Stimulated activated CD4-positive, alpha-beta T cell treated with anti-CD3 and anti-CD28 coated beads, Interleukin-2, amount 100 ng/mL, for 24 hours (primary cell): ENCODE data around the gene ROBO4.

Experiments used
- DNase-seq, 2 donors: peaks; one replicate each; pipeline ENCODE4 v3.0.0-alpha.2; 2020

The ROBO4 gene

DNA sequence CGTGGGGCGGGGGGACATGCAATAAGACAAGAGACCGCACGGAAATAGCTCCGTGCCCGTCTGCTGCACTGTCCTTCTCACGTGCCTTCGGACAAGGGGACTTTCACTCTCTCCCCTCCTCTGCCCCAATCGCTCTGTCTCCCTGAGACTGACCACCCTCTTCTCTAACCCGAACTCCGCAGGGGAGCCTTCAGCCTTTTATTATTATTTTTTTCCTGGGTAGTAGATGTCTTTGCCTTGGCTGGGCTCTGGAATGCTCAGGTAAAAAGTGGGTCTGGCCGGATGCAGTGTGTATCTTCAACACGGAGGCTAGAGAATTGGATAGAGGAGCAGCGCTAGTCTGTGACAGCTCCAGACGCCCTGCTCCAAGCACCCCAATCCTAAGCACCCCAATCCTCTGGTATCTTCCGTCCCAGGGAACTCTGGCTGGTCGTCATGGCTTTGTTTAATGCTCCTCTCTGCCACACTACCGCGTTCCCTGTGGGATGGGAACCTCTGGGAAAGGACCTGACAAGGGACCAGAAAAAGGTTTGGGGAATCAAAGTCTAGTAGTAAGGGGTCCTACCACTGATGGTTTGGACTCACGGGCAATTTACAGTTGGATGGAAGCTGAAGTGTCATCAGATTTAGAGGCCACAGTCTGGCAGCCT is 57.6 kb downstream of the ROBO4 start:
- no peak for DNase-seq

DNA sequence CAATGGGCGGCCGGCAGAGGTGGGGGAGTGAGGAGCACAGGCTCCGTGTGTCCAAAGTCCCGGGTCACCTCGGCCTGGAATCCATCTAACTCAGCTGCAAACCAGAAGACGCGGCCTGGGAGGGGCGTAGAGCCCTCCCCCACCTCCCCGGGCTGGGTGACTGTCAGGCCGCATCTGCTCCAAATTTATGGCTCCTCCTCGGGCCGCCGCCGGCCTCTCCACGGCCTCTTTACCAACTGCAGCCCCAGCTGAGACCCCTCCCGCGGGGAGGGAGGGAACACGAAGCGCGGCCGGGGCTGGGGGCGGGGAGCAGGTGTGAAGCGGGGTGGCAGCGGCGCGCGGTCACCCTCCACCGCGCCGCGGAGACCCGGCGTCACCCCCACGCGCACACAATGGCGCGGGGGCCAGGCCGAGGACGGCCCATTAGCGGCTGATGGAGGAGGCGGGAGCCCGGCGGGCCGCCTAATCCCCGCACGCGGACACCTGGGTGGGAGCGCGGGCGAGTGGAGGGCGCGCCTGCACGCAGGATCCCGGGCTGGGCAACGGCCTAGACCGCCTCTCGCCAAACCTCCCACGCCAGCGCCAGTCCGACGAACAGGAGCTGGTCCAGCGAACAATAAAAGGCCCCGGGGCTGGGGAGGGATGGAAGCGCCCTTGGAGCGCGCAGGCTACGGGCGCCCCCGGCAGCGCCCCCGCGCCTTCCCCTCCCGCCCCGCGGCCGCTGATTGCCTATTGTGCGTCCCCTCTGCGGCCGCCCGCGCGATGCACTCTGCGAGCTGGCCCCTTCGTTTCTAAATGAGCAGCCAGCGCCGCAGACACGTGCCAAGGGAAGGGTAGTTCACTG is 58.3 kb downstream of the ROBO4 start:
- DNase-seq: peak in 1 of 2 donors; percentile 26

DNA sequence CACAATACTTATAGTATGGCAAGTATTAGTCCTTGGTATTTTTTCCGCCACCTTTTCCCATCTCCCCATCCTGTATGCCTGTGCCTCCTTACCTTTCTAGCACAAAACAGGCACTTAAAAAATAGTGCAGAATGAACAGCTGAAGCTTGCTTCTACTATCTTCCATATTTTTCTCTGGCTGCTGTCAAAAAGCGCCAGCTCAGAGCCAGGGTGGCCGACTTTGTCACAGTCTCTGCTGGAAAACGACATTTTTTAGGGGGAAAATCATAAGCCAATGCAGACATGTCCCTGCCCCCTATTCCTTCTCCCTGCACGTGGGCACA is 58.9 kb downstream of the ROBO4 start:
- no peak for DNase-seq

DNA sequence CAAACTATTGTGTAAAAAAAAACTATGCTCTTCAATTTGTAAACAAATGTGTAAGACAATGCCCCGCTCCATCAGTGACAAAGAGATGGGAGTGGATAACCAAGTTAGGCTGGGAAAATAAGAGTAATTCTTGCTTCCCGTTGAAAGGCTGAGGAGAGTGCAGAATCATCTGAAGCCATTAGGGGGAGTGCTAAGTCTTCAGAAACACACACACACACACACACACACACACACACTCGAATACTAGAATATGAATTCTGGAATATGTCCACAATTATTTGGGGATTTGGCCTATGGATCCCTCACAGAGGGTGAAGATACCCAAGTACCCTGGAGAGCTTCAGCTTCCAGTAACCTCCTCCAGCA is 60.2 kb downstream of the ROBO4 start:
- no peak for DNase-seq

DNA sequence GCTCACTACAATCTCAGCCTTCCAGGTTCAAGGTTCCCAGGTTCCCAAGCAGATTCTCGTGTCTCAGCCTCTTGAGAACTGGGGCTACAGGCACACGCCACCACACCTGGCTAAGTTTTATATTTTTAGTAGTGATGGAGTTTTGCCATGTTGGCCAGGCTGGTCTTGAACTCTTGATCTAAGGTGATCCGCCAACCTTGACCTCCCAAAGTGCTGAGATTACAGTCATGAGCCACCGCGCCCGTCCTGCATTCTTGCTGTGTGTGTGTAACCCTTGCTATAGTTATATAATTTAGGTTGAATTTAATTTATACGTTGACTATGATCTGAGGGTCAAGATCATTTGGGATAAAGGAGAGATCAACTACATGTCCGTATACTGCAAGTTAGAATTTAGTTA is 61.7 kb downstream of the ROBO4 start:
- DNase-seq: no peak

DNA sequence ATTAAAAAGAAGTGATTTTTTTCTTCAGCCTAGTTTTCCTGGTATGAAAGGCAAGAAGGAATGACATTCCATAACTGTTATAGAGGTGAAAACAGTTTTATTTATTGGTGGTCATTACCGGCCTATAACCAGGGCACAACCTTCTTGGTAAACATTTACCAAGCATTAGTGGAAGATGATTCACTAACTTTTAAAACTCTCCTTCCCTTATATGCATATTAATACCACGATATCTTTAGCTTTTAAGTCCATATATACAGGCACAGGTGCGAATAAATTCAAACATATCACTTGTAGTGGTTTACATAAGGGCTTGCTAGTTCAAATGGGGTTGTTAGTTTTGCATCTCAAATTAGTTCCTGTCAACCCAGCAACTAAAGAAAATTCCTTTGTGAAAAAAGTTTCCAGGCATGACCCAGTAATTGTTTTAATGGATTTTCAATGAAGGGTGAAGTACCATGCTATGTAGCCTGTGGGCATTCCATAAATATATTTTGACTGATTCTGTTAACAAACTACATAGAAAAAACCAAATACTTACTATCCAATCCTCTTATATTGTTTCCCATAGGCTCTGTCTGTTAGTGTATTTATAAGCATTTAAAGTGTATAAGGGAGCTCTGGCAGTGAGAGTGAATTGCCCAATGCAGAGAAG is 63.0 kb downstream of the ROBO4 start:
- DNase-seq: no peak
